Thyroid gland (tissue), 4 donors: ENCODE data around the gene EEFSEC.

Source experiments
- POLR2A ChIP-seq, 2 donors: fragments of 450-650 bp; IDR thresholded peaks; one replicate each; pipeline ENCODE4 v1.6.1; 2017; ENCODE audit warnings: antibody characterized with exemption in 2 of 2, mild to moderate bottlenecking in 2 of 2, moderate library complexity in 1 of 2
- TF ChIP-seq, protein P1 (sequence below), 6 experiments: fragments of 200-600 bp in 3 of 6; fragments of 450-650 bp in 3 of 6; sonication (generic) in 3 of 6; IDR thresholded peaks; one replicate each; pipeline ENCODE4 v1.5.1; 2016 to 2019; ENCODE audit warnings: antibody characterized with exemption in 6 of 6, mild to moderate bottlenecking in 2 of 6, inconsistent platforms in 1 of 6, moderate library complexity in 1 of 6

- TF ChIP-seq POLR2A (IDR thresholded peaks at IDR 0.05): no peak
- TF ChIP-seq, protein P1, sequence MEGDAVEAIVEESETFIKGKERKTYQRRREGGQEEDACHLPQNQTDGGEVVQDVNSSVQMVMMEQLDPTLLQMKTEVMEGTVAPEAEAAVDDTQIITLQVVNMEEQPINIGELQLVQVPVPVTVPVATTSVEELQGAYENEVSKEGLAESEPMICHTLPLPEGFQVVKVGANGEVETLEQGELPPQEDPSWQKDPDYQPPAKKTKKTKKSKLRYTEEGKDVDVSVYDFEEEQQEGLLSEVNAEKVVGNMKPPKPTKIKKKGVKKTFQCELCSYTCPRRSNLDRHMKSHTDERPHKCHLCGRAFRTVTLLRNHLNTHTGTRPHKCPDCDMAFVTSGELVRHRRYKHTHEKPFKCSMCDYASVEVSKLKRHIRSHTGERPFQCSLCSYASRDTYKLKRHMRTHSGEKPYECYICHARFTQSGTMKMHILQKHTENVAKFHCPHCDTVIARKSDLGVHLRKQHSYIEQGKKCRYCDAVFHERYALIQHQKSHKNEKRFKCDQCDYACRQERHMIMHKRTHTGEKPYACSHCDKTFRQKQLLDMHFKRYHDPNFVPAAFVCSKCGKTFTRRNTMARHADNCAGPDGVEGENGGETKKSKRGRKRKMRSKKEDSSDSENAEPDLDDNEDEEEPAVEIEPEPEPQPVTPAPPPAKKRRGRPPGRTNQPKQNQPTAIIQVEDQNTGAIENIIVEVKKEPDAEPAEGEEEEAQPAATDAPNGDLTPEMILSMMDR (IDR thresholded peaks at IDR 0.05): no peak
Observed at GRCh38 chr3:128449111-128449638, 295.9 kb downstream of the EEFSEC start.
